GM12801 (cell line): ENCODE data around the gene GALNT15.

ENCODE experiments used
- CTCF ChIP-seq: IDR thresholded peaks from one replicate; pipeline ENCODE4 v1.5.1; 2011; ENCODE audit warnings: control low read depth; ENCODE audit not compliant: insufficient read length; ENCODE audit errors: extremely low read depth

Gene GALNT15

GRCh38 chr3:16182183-16182582, 7.7 kb downstream of the GALNT15 start:
- no peak for TF ChIP-seq CTCF

DNA sequence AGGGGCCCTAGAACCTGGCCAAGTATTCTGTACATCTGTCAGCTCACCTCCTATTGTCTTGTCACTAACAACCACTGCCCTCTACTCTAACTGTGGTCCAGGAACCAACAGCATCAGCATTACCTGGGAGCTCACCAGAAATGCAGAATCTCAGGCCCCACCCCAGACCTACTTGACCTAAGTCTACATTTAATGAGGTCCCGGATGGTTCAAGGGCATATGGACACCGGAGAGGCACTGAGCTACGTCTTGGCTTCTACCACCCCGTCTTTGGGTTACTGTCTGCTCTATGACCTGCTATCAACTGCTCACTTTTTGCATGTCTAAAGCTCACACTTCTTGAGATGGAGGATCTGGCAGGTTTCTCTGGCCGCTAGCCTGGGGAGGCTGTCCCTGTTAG, 8.1 kb downstream of the GALNT15 start:
- TF ChIP-seq CTCF, result no peak

- no peak for TF ChIP-seq CTCF
These were observed 8.6 kb downstream of the GALNT15 start for GRCh38 chr3:16183082-16183481.

GRCh38 chr3:16183601-16184270, 9.3 kb downstream of the GALNT15 start:
- no peak for TF ChIP-seq CTCF

DNA sequence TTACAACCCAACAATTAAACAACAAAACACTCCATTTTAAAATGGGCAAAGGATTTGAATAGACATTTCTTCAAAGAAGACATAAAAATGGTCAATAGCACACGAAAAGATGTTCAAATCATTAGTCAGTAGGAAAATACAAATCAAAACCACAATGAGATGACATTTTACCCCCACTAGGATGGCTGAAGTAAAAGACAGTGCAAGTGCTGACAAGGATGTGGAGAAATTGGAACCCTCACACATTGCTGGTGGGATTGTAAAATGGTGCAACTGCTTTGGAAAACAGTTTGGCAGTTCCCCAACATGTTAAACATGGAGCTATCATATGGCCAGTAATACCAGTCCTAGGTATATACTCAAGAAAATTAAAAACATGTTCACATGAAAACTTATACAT, 11.6 kb downstream of the GALNT15 start:
- TF ChIP-seq CTCF, result no peak

GRCh38 chr3:16186565-16186964, 12.1 kb downstream of the GALNT15 start:
- TF ChIP-seq CTCF, result no peak

- no peak for TF ChIP-seq CTCF
These were observed 12.8 kb downstream of the GALNT15 start for GRCh38 chr3:16187213-16187790.
